SK-N-SH (cell line): ENCODE data around the gene PLEKHH1. TPM values are rescaled to one million over a fixed set of nuclear protein-coding genes. Genes with fewer than 3 reads are reported as not detected.

ENCODE experiments used
- CTCF ChIA-PET: fragments of 300-600, 350-600 bp; formaldehyde crosslinking; extraction: SDS; loops from one replicate; lab custom pipeline; 2021; lab: Yijun Ruan, JAX
- POLR2A ChIA-PET: fragments of 350-600 bp; sonication (Branson Sonifier 250); formaldehyde crosslinking; extraction: SDS; loops from one replicate; lab custom pipeline; 2020; ENCODE audit warnings: antibody characterized with exemption, inconsistent platforms; lab: Yijun Ruan, JAX
- DNase-seq: peaks from one replicate; pipeline ENCODE4 v3.0.0; 2012
- H2AFZ ChIP-seq: fragments of 200-600 bp; sonication (generic); 2 replicates; pipeline ENCODE4 v1.8.1; 2016; ENCODE audit warnings: antibody characterized with exemption, mild to moderate bottlenecking, low read depth
- H3F3A ChIP-seq: fragments of 200-600 bp; sonication (generic); replicated peaks from 2 replicates; pipeline ENCODE3; 2016; ENCODE audit warnings: antibody characterized with exemption, mild to moderate bottlenecking; ENCODE audit not compliant: insufficient read depth
- H3K27ac ChIP-seq, 2 experiments: fragments of 200-500 bp in 1 of 2; fragments of 200-600 bp in 1 of 2; sonication (Bioruptor generic) in 1 of 2; sonication (generic), shearing (Covaris generic) in 1 of 2; 2 replicates each; pipeline versions ENCODE4 v1.5.1 to v1.6.1; 2014 to 2016; ENCODE audit warnings: low read depth in 2 of 2, inconsistent platforms in 1 of 2, low read length in 1 of 2, mild to moderate bottlenecking in 1 of 2, mixed read lengths in 1 of 2
- H3K27me3 ChIP-seq: fragments of 200-600 bp; sonication (generic), shearing (Covaris generic); 2 replicates; pipeline ENCODE4 v1.6.1; 2016; ENCODE audit warnings: mixed run types; ENCODE audit not compliant: insufficient read depth
- H3K36me3 ChIP-seq, 2 experiments: fragments of 200-500 bp in 1 of 2; fragments of 200-600 bp in 1 of 2; sonication (Bioruptor generic) in 1 of 2; sonication (generic) in 1 of 2; replicated peaks in 1 of 2; 2 replicates each; pipeline versions ENCODE3 to v1.5.1; 2014 to 2016; ENCODE audit warnings: low read length in 1 of 2, mild to moderate bottlenecking in 1 of 2; ENCODE audit not compliant: insufficient read depth in 2 of 2, control insufficient read depth in 1 of 2
- H3K4me1 ChIP-seq, 2 experiments: fragments of 200-500 bp in 1 of 2; fragments of 200-600 bp in 1 of 2; sonication (Bioruptor generic) in 1 of 2; sonication (generic), shearing (Covaris generic) in 1 of 2; 2 replicates each; pipeline versions ENCODE4 v1.5.1 to v1.6.1; 2014 to 2016; ENCODE audit warnings: low read depth in 1 of 2, low read length in 1 of 2, mixed run types in 1 of 2; ENCODE audit not compliant: insufficient read depth in 2 of 2, control insufficient read depth in 1 of 2
- H3K4me2 ChIP-seq: fragments of 200-600 bp; sonication (generic), shearing (Covaris generic); 2 replicates; pipeline ENCODE4 v1.6.1; 2017; ENCODE audit warnings: mixed run types
- H3K4me3 ChIP-seq, 2 experiments: fragments of 200-500 bp in 1 of 2; fragments of 200-600 bp in 1 of 2; sonication (Bioruptor generic) in 1 of 2; sonication (generic), shearing (Covaris generic) in 1 of 2; 2 replicates each; pipeline versions ENCODE4 v1.5.1 to v1.8.1; 2014 to 2016; ENCODE audit warnings: low read depth in 2 of 2, inconsistent platforms in 1 of 2, low read length in 1 of 2, mild to moderate bottlenecking in 1 of 2, mixed read lengths in 1 of 2, moderate library complexity in 1 of 2
- H3K79me2 ChIP-seq: fragments of 200-600 bp; sonication (generic); 2 replicates; pipeline ENCODE4 v1.8.1; 2017; ENCODE audit warnings: mild to moderate bottlenecking; ENCODE audit not compliant: insufficient read depth
- H3K9ac ChIP-seq: fragments of 200-600 bp; sonication (generic); 2 replicates; pipeline ENCODE4 v1.6.1; 2017; ENCODE audit warnings: mixed run types
- H3K9me2 ChIP-seq: fragments of 200-600 bp; sonication (generic); 2 replicates; pipeline ENCODE4 v1.6.1; 2017; ENCODE audit warnings: mixed run types
- H3K9me3 ChIP-seq: fragments of 200-600 bp; sonication (generic); 2 replicates; pipeline ENCODE4 v1.6.1; 2017; ENCODE audit warnings: mixed run types, mild to moderate bottlenecking, moderate library complexity
- H4K20me1 ChIP-seq: fragments of 200-600 bp; sonication (generic); 2 replicates; pipeline ENCODE4 v1.6.1; 2017; ENCODE audit warnings: mild to moderate bottlenecking, mixed run types; ENCODE audit not compliant: insufficient read depth
- ELF1 ChIP-seq: IDR thresholded peaks from 2 replicates; pipeline ENCODE4 v1.4.0; 2012
- EP300 ChIP-seq, 2 experiments: IDR thresholded peaks; 2 replicates each; pipeline versions ENCODE4 v1.4.0 to v1.6.1; 2012; ENCODE audit warnings: borderline replicate concordance in 1 of 2, low read depth in 1 of 2, low read length in 1 of 2
- FOSL2 ChIP-seq: IDR thresholded peaks from 2 replicates; pipeline ENCODE4 v1.4.0; 2012; ENCODE audit warnings: low read depth, mild to moderate bottlenecking, moderate library complexity, borderline replicate concordance
- FOXJ3 ChIP-seq: sonication (generic); formaldehyde crosslinking; IDR thresholded peaks from 2 replicates; pipeline ENCODE4 v1.5.1; 2020; ENCODE audit warnings: mild to moderate bottlenecking, missing genetic modification reagents
- GATA2 ChIP-seq: sonication (generic); formaldehyde crosslinking; IDR thresholded peaks from 2 replicates; pipeline ENCODE4 v1.5.0; 2020; ENCODE audit warnings: mild to moderate bottlenecking, missing genetic modification reagents
- MAX ChIP-seq: IDR thresholded peaks from 2 replicates; pipeline ENCODE4 v1.4.0; 2012; ENCODE audit warnings: low read depth
- MXI1 ChIP-seq: IDR thresholded peaks from 2 replicates; pipeline ENCODE4 v1.6.1; 2012; ENCODE audit warnings: mild to moderate bottlenecking, low read depth, low read length, improper control_type of control experiment
- NFIC ChIP-seq: IDR thresholded peaks from 2 replicates; pipeline ENCODE4 v1.4.0; 2012; ENCODE audit warnings: borderline replicate concordance
- RCOR1 ChIP-seq: fragments of 150-350 bp; IDR thresholded peaks from 2 replicates; pipeline ENCODE4 v1.6.1; 2017; ENCODE audit warnings: antibody characterized with exemption, low read length
- REST ChIP-seq: IDR thresholded peaks from 2 replicates; pipeline ENCODE4 v1.6.1; 2012; ENCODE audit warnings: mild to moderate bottlenecking, low read depth, low read length, moderate library complexity
- RXRA ChIP-seq: IDR thresholded peaks from 2 replicates; pipeline ENCODE4 v1.4.0; 2012; ENCODE audit warnings: low read depth, mild to moderate bottlenecking, borderline replicate concordance
- SMC3 ChIP-seq: IDR thresholded peaks from 2 replicates; pipeline ENCODE4 v1.6.1; 2012; ENCODE audit warnings: low read depth, low read length, improper control_type of control experiment
- USF2 ChIP-seq: fragments of 150-350 bp; IDR thresholded peaks from 2 replicates; pipeline ENCODE4 v1.6.1; 2017; ENCODE audit warnings: antibody characterized with exemption, low read length, low read depth, borderline replicate concordance
- YY1 ChIP-seq: IDR thresholded peaks from 2 replicates; pipeline ENCODE4 v1.4.0; 2012; ENCODE audit warnings: low read depth, mild to moderate bottlenecking
- WGBS: methylation state at CpG from one replicate; pipeline ENCODE4 v1.1.6; 2017; ENCODE audit warnings: low lambda C conversion rate; 5-methylcytosine and 5-hydroxymethylcytosine counted together
- polyA plus RNA-seq, 3 experiments: library from polyadenylated mRNA; depleted of rRNA; stranded (reverse); fragments of >200 nt; gene quantifications; 2 replicates each; pipeline ENCODE4 v1.2.3, GENCODE V29; 2012

The PLEKHH1 gene
- polyA plus RNA-seq, 1 of the 3 experiments (the other 2 are of a cell fraction): 1.6 TPM

- Histone ChIP-seq H3K36me3 (no peaks in the 10 kb centered on the region), H3K4me1 (no peaks in the 10 kb centered on the region; a peak in 1 of 4 replicates), H3K27ac (no peak overlapping the region), H3K79me2 (no peaks in the 10 kb centered on the region), H4K20me1 (no peaks in the 10 kb centered on the region), H3K9me3 (no peaks in the 10 kb centered on the region), H3K27me3 (no peaks in the 10 kb centered on the region), H3K9ac (no peak overlapping the region), H3K4me2 (no peak overlapping the region), H3K9me2 (no peaks in the 10 kb centered on the region), H3K4me3 (no peak overlapping the region)
- POLR2A ChIA-PET: no interaction called here
- DNase-seq: no peak
- 80% methylated on average over 13 of the region's 15 CpGs for WGBS
- no peak for TF ChIP-seq EP300 (IDR thresholded peaks at IDR 0.05; ENCODE audit: borderline replicate concordance in 1 of 2, low read depth in 1 of 2, low read length in 1 of 2)
- TF ChIP-seq REST: no peak
- TF ChIP-seq RCOR1: no peak
- TF ChIP-seq GATA2: no peak
- TF ChIP-seq MXI1: no peak
- TF ChIP-seq FOSL2: no peak
- no peak for TF ChIP-seq FOXJ3 (CRISPR knock-in tag)
- no peak for TF ChIP-seq ELF1
- no peak for TF ChIP-seq YY1
- TF ChIP-seq MAX: no peak
- no peak for TF ChIP-seq SMC3
- no peak for TF ChIP-seq RXRA
- no peak for TF ChIP-seq NFIC
- TF ChIP-seq, all 33 proteins: peak for 0
- H3F3A ChIP-seq: no peaks in the 10 kb centered on the region
- no peak overlapping the region for H2AFZ ChIP-seq
- CTCF ChIA-PET: interaction anchor here (7.4 to 24.4 kb wide), 3 partner anchors 11 to 146 kb away, joined by 90 to 319 read pairs (median 237); no protein-coding TSS in a partner anchor
These were observed 40.3 kb downstream of the PLEKHH1 start for GRCh38 chr14:67573228-67574010.

GRCh38 chr14:67574156-67574555, 41.1 kb downstream of the PLEKHH1 start:
- no peak overlapping the region for H3K9ac ChIP-seq
- POLR2A ChIA-PET: no interaction called here
- no peaks in the 10 kb centered on the region for H3F3A ChIP-seq
- H3K4me1 ChIP-seq: no peaks in the 10 kb centered on the region; a peak in 1 of 4 replicates
- no peaks in the 10 kb centered on the region for H3K79me2 ChIP-seq
- no peak for DNase-seq
- no peaks in the 10 kb centered on the region for H3K36me3 ChIP-seq
- H3K27me3 ChIP-seq: no peaks in the 10 kb centered on the region
- H3K9me2 ChIP-seq: no peaks in the 10 kb centered on the region
- no peak for TF ChIP-seq REST
- TF ChIP-seq FOSL2: no peak
- TF ChIP-seq USF2: no peak
- no peak for TF ChIP-seq YY1
- H3K27ac ChIP-seq: no peak overlapping the region
- H3K9me3 ChIP-seq: no peaks in the 10 kb centered on the region
- no peak overlapping the region for H2AFZ ChIP-seq
- CTCF ChIA-PET: interaction anchor here (7.4 to 24.4 kb wide), 4 partner anchors 10 to 147 kb away, joined by 90 to 319 read pairs (median 222); partner anchors contain the start of gene RDH12
- H4K20me1 ChIP-seq: no peaks in the 10 kb centered on the region
- no peak overlapping the region for H3K4me2 ChIP-seq
- no peak overlapping the region for H3K4me3 ChIP-seq
- WGBS: 82% methylated on average over 8 of the region's 14 CpGs
